RWPE1 (cell line): Measurements from ENCODE around the gene MACROD1.

ENCODE experiments used
- CTCF ChIA-PET: fragments of 350-600 bp; sonication (Branson Sonifier 250); formaldehyde crosslinking; extraction: SDS; loops from one replicate; lab custom pipeline; 2021; lab: Yijun Ruan, JAX
- POLR2A ChIA-PET: fragments of 400-600 bp; formaldehyde crosslinking; extraction: SDS; loops from one replicate; lab custom pipeline; 2020; ENCODE audit warnings: antibody characterized with exemption; ENCODE audit not compliant: low non-redundant PET; lab: Yijun Ruan, JAX
- DNase-seq: peaks from one replicate; pipeline ENCODE4 v3.0.0; 2012; ENCODE audit warnings: low spot score
- H3K27ac ChIP-seq: fragments of 450-650 bp; 2 replicates; pipeline ENCODE4 v1.5.1; 2017
- CTCF ChIP-seq: fragments of 450-650 bp; conservative IDR thresholded peaks from 2 replicates; pipeline ENCODE4 v1.5.1; 2017; ENCODE audit warnings: low read depth, mild to moderate bottlenecking

The MACROD1 gene, protein sequence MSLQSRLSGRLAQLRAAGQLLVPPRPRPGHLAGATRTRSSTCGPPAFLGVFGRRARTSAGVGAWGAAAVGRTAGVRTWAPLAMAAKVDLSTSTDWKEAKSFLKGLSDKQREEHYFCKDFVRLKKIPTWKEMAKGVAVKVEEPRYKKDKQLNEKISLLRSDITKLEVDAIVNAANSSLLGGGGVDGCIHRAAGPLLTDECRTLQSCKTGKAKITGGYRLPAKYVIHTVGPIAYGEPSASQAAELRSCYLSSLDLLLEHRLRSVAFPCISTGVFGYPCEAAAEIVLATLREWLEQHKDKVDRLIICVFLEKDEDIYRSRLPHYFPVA

DNA sequence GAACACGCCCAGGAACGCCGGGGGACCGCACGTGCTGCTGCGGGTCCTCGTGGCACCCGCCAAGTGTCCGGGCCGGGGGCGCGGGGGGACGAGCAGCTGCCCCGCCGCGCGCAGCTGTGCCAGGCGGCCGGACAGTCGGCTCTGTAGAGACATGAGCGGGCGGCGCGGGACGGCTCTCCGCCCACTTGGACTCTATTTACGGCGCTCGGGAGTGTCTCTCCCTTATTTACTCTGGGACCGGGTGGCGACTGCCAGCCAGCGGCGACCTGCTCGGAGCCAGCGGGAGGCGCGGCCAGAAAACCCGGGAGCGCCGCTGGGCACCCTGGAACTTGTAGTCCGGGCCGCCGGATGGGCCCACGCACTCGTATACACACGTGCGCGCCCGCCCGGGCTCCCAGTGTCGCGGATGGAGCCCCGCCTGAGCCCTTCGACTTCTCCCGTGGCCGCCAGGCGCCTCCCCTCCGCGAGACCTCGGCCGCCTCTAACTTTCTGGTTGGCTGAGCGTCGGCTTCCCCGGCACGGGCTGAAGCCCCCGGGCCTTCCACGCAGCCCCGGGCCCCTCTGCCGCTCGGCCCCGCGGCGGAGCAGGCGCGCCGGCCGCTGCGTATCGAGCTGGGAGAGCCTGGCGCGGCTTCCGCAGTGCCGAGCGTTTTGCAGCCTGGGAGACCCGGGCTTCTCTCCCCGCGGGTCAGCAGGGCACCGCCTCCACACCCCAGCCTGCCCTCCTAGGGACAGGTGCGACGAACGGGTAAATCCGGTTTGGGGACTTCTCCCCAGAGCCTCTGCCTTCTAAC, at the start of gene MACROD1:
TSS of gene MACROD1 (minus strand) at position 272 of the 794 bp plus-strand sequence. CDS start at position 153, 119 bp downstream.
- peak within 1 kb of the TSS; percentile 82 for H3K27ac ChIP-seq
- ChIA-PET POLR2A (interaction anchor here (1.8 kb wide), 1 partner anchor 19 kb away, joined by 12 read pairs; the partner anchor contains the start of gene STIP1), CTCF (interaction anchor here (0.6 to 1.8 kb wide), 2 partner anchors 44 to 166 kb away, joined by 3 to 11 read pairs; no protein-coding TSS in a partner anchor)
- peak; percentile 79 for DNase-seq
- no peak for TF ChIP-seq CTCF

DNA sequence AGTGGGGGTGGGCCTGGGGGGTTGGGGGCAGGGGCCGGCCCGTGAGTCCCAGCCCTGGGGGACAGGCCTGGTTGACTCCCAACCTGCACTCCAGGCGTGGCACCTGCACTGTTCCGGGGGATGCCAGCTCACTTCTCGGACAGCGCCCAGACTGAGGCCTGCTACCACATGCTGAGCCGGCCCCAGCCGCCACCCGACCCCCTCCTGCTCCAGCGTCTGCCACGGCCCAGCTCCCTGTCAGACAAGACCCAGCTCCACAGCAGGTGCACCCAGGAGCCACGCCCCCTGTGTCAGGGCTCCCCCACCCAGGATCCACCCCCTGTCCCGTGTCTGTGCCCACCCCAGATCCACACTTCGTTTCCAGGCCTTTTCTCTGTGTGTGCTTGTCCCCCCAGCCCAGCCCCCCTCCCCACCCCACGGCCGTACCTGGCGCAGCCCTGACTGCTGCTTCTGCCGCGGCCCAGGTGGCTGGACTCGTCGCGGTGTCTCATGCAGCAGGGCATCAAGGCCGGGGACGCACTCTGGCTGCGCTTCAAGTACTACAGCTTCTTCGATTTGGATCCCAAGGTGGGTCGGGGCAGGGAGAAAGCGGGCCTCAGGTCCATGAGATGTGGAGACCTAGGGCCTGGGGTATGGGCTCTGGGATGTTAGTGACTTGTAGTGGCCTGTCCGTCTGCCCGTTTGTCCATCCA, 45.4 kb upstream of the MACROD1 start:
- ChIA-PET CTCF (interaction anchor here (0.9 kb wide), 1 partner anchor 93 kb away, joined by 3 read pairs; no protein-coding TSS in a partner anchor), POLR2A (no interaction called here)
- H3K27ac ChIP-seq = 0 out of 2 replicates have a peak overlapping the region, but pooled peaks have one; percentile 4

GRCh38 chr11:64210301-64211020, 44.5 kb upstream of the MACROD1 start:
- POLR2A ChIA-PET = no interaction called here
- CTCF ChIA-PET = interaction anchor here (0.9 kb wide), 2 partner anchors 91 to 94 kb away, joined by 3 read pairs; no protein-coding TSS in a partner anchor
- H3K27ac ChIP-seq = peak overlapping the region; percentile 4; the same call in 1 of the 2 replicates
- no peak for DNase-seq
- TF ChIP-seq CTCF = no peak

More for the DNA sequence above, 45.4 kb upstream of the MACROD1 start:
- DNase-seq = no peak
- TF ChIP-seq CTCF = no peak

GRCh38 chr11:64209563-64209843, 43.6 kb upstream of the MACROD1 start:
- DNase-seq = no peak
- POLR2A ChIA-PET = interaction anchor here (0.6 kb wide), 1 partner anchor 1455 kb away, joined by 3 read pairs; the partner anchor contains the start of gene ZBTB3

More at GRCh38 chr11:64209563-64209843, 43.6 kb upstream of the MACROD1 start:
- H3K27ac ChIP-seq = peak overlapping the region; percentile 12; the same call in 1 of the 2 replicates
- CTCF ChIA-PET = interaction anchor here (0.6 to 0.9 kb wide), 2 partner anchors 9 to 92 kb away, joined by 3 to 6 read pairs; no protein-coding TSS in a partner anchor
- TF ChIP-seq CTCF = no peak
